ENCODE measurements around the gene TIGD7.

DNA sequence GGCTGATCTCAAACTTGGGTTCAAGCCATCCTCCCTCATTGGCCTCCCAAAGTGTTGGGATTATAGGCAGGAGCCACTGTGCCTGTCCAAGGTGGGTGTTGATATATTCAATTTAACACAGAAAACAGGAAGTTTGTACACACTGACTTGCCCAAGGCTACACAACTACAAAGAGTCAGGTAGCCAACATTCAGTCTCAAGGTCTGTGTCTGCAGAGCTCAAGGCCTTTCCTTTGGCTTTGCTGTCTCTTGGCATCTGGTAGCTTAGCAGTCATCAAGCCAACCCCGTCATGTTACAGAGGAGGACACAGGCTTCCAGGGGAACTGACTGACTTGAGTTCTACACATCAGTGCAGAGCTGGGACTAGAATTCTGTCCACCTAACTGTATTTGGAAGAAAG, 36.9 kb downstream of the TIGD7 start:
- TF ChIP-seq, protein P1, sequence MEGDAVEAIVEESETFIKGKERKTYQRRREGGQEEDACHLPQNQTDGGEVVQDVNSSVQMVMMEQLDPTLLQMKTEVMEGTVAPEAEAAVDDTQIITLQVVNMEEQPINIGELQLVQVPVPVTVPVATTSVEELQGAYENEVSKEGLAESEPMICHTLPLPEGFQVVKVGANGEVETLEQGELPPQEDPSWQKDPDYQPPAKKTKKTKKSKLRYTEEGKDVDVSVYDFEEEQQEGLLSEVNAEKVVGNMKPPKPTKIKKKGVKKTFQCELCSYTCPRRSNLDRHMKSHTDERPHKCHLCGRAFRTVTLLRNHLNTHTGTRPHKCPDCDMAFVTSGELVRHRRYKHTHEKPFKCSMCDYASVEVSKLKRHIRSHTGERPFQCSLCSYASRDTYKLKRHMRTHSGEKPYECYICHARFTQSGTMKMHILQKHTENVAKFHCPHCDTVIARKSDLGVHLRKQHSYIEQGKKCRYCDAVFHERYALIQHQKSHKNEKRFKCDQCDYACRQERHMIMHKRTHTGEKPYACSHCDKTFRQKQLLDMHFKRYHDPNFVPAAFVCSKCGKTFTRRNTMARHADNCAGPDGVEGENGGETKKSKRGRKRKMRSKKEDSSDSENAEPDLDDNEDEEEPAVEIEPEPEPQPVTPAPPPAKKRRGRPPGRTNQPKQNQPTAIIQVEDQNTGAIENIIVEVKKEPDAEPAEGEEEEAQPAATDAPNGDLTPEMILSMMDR (IDR thresholded peaks at IDR 0.05; ENCODE audit: low read length) = no peak
- no peak for TF ChIP-seq EZH2 (optimal IDR thresholded peaks at IDR 0.05; ENCODE audit: low read depth, low read length)

Measured in MM.1S (cell line).